Tibial artery (tissue), 4 donors: ENCODE data around the gene ANKRD16.

Experiments used
- DNase-seq, 2 donors: peaks; one replicate each; pipeline ENCODE4 v3.0.0-alpha.2; 2019
- H3K27ac ChIP-seq, 2 donors: fragments of 200-600 bp; sonication (generic) in 1 of 2; 1 replicate in 1 of 2; 2 replicates in 1 of 2; pipeline ENCODE4 v1.5.1; 2018 to 2019; ENCODE audit warnings: mild to moderate bottlenecking in 1 of 2
- H3K27me3 ChIP-seq, 2 donors: fragments of 200-600 bp; sonication (generic) in 1 of 2; one replicate each; pipeline versions ENCODE4 v1.5.1 to v1.6.0; 2016 to 2019
- H3K36me3 ChIP-seq, 3 donors: fragments of 200-600 bp; sonication (generic) in 2 of 3; one replicate each; pipeline ENCODE4 v1.5.1; 2016 to 2019; ENCODE audit warnings: mild to moderate bottlenecking in 2 of 3
- H3K4me1 ChIP-seq, 4 donors: fragments of 200-600 bp; sonication (generic) in 2 of 4; 1 replicate in 3 of 4; 2 replicates in 1 of 4; pipeline ENCODE4 v1.5.1; 2016 to 2019
- H3K4me3 ChIP-seq, 2 donors: fragments of 200-600 bp; sonication (generic) in 1 of 2; 1 replicate in 1 of 2; 2 replicates in 1 of 2; pipeline ENCODE4 v1.5.1; 2018 to 2019; ENCODE audit warnings: mild to moderate bottlenecking in 2 of 2
- H3K9me3 ChIP-seq, 3 donors: fragments of 200-600 bp; sonication (generic) in 1 of 3; one replicate each; pipeline ENCODE4 v1.5.1; 2016 to 2019
- intact Hi-C: fragments of 100-400 bp; cut with DNase I; formaldehyde crosslinking; loops from one replicate; pipeline ENCODE4 v1.15.0; 2023; ENCODE audit warnings: low total_unique reads
- TF ChIP-seq, protein P1 (sequence below), 2 experiments: fragments of 200-600 bp in 1 of 2; fragments of 450-650 bp in 1 of 2; IDR thresholded peaks; one replicate each; pipeline ENCODE4 v1.5.1; 2017 to 2019; ENCODE audit warnings: antibody characterized with exemption in 2 of 2, mild to moderate bottlenecking in 1 of 2, moderate library complexity in 1 of 2

ANKRD16 gene

DNA sequence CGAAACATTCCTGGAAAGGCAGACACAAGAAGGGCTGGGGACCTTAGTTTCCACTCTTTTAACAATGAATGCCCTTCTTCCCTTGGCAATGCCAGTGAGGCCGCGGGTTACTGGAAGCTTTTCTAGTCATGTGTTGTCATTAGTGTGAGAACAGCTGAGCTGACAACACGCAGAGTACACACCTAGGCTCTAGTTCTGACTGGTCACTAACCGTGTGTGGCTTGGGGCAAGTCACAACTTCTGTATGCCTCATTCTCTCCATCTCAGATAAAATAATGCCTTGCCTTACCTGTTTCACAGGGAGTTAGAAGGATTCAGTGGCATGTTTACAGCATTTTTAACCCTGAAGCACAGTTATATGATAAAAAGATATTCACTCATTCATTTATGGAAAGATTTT lies 32.1 kb upstream of the ANKRD16 start:
- intact Hi-C loops, result no loop called here
- Histone ChIP-seq H3K9me3 (no peaks in the 10 kb centered on the region), H3K4me3 (no peak overlapping the region), H3K27me3 (no peaks in the 10 kb centered on the region), H3K4me1 (peaks cover 0 to 1% (median 0%) of the 10 kb centered on the region in 4 donors), H3K27ac (no peak overlapping the region), H3K36me3 (peaks cover 69 to 100% (median 95%) of the 10 kb centered on the region in 3 donors)
- no peak for DNase-seq
- TF ChIP-seq, protein P1, sequence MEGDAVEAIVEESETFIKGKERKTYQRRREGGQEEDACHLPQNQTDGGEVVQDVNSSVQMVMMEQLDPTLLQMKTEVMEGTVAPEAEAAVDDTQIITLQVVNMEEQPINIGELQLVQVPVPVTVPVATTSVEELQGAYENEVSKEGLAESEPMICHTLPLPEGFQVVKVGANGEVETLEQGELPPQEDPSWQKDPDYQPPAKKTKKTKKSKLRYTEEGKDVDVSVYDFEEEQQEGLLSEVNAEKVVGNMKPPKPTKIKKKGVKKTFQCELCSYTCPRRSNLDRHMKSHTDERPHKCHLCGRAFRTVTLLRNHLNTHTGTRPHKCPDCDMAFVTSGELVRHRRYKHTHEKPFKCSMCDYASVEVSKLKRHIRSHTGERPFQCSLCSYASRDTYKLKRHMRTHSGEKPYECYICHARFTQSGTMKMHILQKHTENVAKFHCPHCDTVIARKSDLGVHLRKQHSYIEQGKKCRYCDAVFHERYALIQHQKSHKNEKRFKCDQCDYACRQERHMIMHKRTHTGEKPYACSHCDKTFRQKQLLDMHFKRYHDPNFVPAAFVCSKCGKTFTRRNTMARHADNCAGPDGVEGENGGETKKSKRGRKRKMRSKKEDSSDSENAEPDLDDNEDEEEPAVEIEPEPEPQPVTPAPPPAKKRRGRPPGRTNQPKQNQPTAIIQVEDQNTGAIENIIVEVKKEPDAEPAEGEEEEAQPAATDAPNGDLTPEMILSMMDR (IDR thresholded peaks at IDR 0.05), result no peak

DNA sequence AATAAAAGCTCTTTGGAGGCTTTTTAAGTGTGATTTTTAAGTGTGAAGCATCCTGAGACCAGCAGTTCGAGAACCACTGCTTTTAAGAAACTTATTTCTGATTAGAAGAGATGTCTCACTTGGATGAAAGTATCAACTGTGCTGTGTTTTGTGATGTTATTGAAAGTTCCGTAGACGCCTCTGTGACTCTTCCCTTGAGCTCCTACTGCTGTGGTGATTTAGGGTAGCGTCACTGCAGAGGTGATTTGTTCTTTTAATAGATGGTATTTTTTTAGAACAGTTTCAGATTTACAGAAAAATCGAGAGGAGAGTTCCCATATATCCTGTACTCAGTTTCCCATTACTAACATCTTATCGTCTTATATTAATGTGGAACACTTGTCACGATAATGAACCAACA lies 29.9 kb upstream of the ANKRD16 start:
- TF ChIP-seq, protein P1 (IDR thresholded peaks at IDR 0.05), result no peak
- peaks cover 74 to 100% (median 97%) of the 10 kb centered on the region in 3 donors for H3K36me3 ChIP-seq
- H3K27me3 ChIP-seq, result no peaks in the 10 kb centered on the region
- no peaks in the 10 kb centered on the region for H3K9me3 ChIP-seq
- H3K4me3 ChIP-seq, result no peak overlapping the region
- intact Hi-C loops, result no loop called here
- no peak for DNase-seq
- H3K27ac ChIP-seq, result no peak overlapping the region
- H3K4me1 ChIP-seq, result no peaks in the 10 kb centered on the region

DNA sequence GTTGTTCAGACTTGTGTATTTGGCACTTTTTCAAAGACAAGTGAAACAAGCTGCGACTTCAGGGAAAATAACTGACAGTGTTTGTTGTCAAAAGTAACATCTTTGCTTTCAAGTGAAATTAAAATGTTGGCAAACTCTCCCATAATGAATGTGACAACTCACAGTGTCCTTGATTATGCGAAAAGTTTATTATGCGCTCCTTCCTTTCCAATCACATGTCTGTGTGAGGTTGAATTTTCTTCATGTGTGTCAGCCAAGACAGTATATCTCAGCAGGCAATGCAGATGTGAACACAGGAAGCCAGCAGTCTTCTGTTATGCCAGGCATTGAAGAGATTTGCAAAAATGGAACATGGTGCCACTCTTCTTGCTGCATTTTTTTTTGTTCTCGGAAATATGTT lies 29.1 kb upstream of the ANKRD16 start:
- Histone ChIP-seq H3K4me1 (no peaks in the 10 kb centered on the region), H3K27me3 (no peaks in the 10 kb centered on the region), H3K27ac (no peak overlapping the region), H3K9me3 (no peaks in the 10 kb centered on the region), H3K4me3 (no peak overlapping the region), H3K36me3 (peaks cover 74 to 100% (median 97%) of the 10 kb centered on the region in 3 donors)
- DNase-seq, result no peak
- intact Hi-C loops, result no loop called here
- TF ChIP-seq, protein P1 (IDR thresholded peaks at IDR 0.05), result no peak

GRCh38 chr10:5917305-5917704 lies 27.6 kb upstream of the ANKRD16 start:
- Histone ChIP-seq H3K9me3 (no peaks in the 10 kb centered on the region), H3K27me3 (no peaks in the 10 kb centered on the region), H3K4me3 (no peak overlapping the region), H3K36me3 (peaks cover 86 to 100% (median 97%) of the 10 kb centered on the region in 3 donors), H3K4me1 (no peaks in the 10 kb centered on the region), H3K27ac (no peak overlapping the region)
- TF ChIP-seq, protein P1 (IDR thresholded peaks at IDR 0.05), result no peak
- peak in 1 of 2 donors; percentile 37 for DNase-seq
- intact Hi-C loops, result no loop called here

DNA sequence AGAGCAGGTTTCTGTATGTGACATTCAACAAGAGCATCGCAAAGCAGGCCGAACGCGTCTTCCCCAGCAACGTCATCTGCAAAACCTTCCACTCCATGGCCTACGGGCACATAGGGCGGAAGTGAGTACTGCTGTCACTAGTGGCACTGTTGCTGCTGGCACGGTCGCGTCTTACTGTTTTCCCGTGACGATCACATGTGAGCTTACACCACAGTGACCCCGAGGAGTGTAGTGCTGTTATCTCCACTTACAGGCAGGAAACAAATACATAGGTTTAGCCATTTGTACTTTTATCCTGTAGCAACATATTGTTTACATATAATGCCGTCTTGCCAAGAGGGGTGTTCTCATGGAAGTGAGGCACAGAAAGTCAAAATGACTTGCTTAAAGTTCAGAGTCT lies 25.8 kb upstream of the ANKRD16 start:
- intact Hi-C loops, result no loop called here
- Histone ChIP-seq H3K27me3 (no peaks in the 10 kb centered on the region), H3K4me1 (no peaks in the 10 kb centered on the region), H3K27ac (no peak overlapping the region), H3K36me3 (peaks cover 91 to 100% (median 98%) of the 10 kb centered on the region in 3 donors), H3K9me3 (no peaks in the 10 kb centered on the region), H3K4me3 (no peak overlapping the region)
- DNase-seq, result peak in 1 of 2 donors; percentile 48
- TF ChIP-seq, protein P1 (IDR thresholded peaks at IDR 0.05), result no peak

DNA sequence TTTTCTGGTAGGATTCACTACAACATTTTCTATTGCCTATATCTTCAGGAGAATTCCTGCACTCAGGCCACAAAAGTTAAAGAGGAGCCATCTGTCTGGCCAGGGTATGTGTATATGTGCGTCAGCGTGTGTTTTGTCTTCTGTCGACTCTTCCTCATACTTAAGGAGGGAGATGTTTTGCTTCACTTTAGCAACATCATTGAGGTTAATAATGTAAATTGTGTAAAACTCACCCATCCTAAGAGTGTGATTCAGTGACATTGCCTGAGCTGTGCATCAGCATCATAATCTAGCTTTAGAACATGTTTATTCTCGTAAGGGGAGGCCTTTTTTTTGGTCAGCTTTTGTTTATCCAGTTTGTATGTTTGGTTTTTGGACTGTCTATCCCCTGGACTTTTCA lies 24.0 kb upstream of the ANKRD16 start:
- Histone ChIP-seq H3K36me3 (peaks cover 92 to 100% (median 98%) of the 10 kb centered on the region in 3 donors), H3K4me1 (no peaks in the 10 kb centered on the region), H3K27ac (no peak overlapping the region), H3K4me3 (no peak overlapping the region), H3K9me3 (no peaks in the 10 kb centered on the region), H3K27me3 (no peaks in the 10 kb centered on the region)
- intact Hi-C loops, result no loop called here
- TF ChIP-seq, protein P1 (IDR thresholded peaks at IDR 0.05), result no peak
- DNase-seq, result no peak
